ENCODE data around the gene ANKRD23.

ANKRD23 gene

GRCh38 chr2:96861074-96861473 lies 17.3 kb upstream of the ANKRD23 start:
- Mint-ChIP-seq H3K36me3 (ENCODE audit: low read depth) (peaks cover 6% of the 10 kb centered on the region), H3K4me3 (no peak overlapping the region), H3K27me3 (peaks cover 73% of the 10 kb centered on the region), H3K9me3 (no peaks in the 10 kb centered on the region), H3K27ac (no peak overlapping the region), H3K4me1 (ENCODE audit: low read depth) (peaks cover 58% of the 10 kb centered on the region)
- intact Hi-C loops (cut with micrococcal nuclease), result no loop called here

GRCh38 chr2:96860065-96861029 lies 16.5 kb upstream of the ANKRD23 start:
- peaks cover 65% of the 10 kb centered on the region for H3K27me3 Mint-ChIP-seq
- intact Hi-C loops (cut with micrococcal nuclease), result no loop called here
- no peaks in the 10 kb centered on the region for H3K9me3 Mint-ChIP-seq
- H3K36me3 Mint-ChIP-seq (ENCODE audit: low read depth), result peaks cover 6% of the 10 kb centered on the region
- peaks cover 54% of the 10 kb centered on the region for H3K4me1 Mint-ChIP-seq (ENCODE audit: low read depth)
- H3K4me3 Mint-ChIP-seq, result no peak overlapping the region
- H3K27ac Mint-ChIP-seq, result no peak overlapping the region

GRCh38 chr2:96859681-96860064 lies 15.9 kb upstream of the ANKRD23 start:
- Mint-ChIP-seq H3K9me3 (no peaks in the 10 kb centered on the region), H3K27me3 (peaks cover 59% of the 10 kb centered on the region), H3K27ac (peak overlapping the region; percentile 85), H3K36me3 (ENCODE audit: low read depth) (peaks cover 6% of the 10 kb centered on the region), H3K4me3 (no peak overlapping the region), H3K4me1 (ENCODE audit: low read depth) (peaks cover 59% of the 10 kb centered on the region)
- intact Hi-C loops (cut with micrococcal nuclease), result loop anchor here (5.0 kb wide), 1 partner anchor 253 kb away; the partner anchor contains the start of gene ANKRD36

GRCh38 chr2:96859099-96859649 lies 15.4 kb upstream of the ANKRD23 start:
- peak overlapping the region; percentile 85 for H3K27ac Mint-ChIP-seq
- intact Hi-C loops (cut with micrococcal nuclease), result loop anchor here (5.0 kb wide), 1 partner anchor 253 kb away; the partner anchor contains the start of gene ANKRD36
- H3K27me3 Mint-ChIP-seq, result peaks cover 54% of the 10 kb centered on the region
- H3K36me3 Mint-ChIP-seq (ENCODE audit: low read depth), result peaks cover 9% of the 10 kb centered on the region
- H3K9me3 Mint-ChIP-seq, result no peaks in the 10 kb centered on the region
- peaks cover 59% of the 10 kb centered on the region for H3K4me1 Mint-ChIP-seq (ENCODE audit: low read depth)
- peak overlapping the region; percentile 97 for H3K4me3 Mint-ChIP-seq

GRCh38 chr2:96857667-96858372 lies 14.0 kb upstream of the ANKRD23 start, which contains the start of gene ANKRD39:
Gene ANKRD39, minus strand, starts transcription at chr2:96858016. Its CDS starts 29 bp downstream, at chr2:96857987.
- H3K4me1 Mint-ChIP-seq (ENCODE audit: low read depth), result peaks cover 49% of the 10 kb centered on the region
- H3K36me3 Mint-ChIP-seq (ENCODE audit: low read depth), result peaks cover 23% of the 10 kb centered on the region
- peaks cover 42% of the 10 kb centered on the region for H3K27me3 Mint-ChIP-seq
- peak within 1 kb of the TSS; percentile 85 for H3K27ac Mint-ChIP-seq
- no peaks in the 10 kb centered on the region for H3K9me3 Mint-ChIP-seq
- intact Hi-C loops (cut with micrococcal nuclease), result loop anchor here (1.0 to 5.0 kb wide), 2 partner anchors 93 to 254 kb away; partner anchors contain the start of gene ANKRD36
- peak within 1 kb of the TSS; percentile 97 for H3K4me3 Mint-ChIP-seq

GRCh38 chr2:96856776-96857666 lies 13.2 kb upstream of the ANKRD23 start:
- H3K4me1 Mint-ChIP-seq (ENCODE audit: low read depth), result peaks cover 43% of the 10 kb centered on the region
- peak overlapping the region; percentile 97 for H3K4me3 Mint-ChIP-seq
- H3K27me3 Mint-ChIP-seq, result peaks cover 34% of the 10 kb centered on the region
- H3K27ac Mint-ChIP-seq, result peak overlapping the region; percentile 85
- no peaks in the 10 kb centered on the region for H3K9me3 Mint-ChIP-seq
- H3K36me3 Mint-ChIP-seq (ENCODE audit: low read depth), result peaks cover 31% of the 10 kb centered on the region
- intact Hi-C loops (cut with micrococcal nuclease), result loop anchor here (5.0 kb wide), 1 partner anchor 255 kb away; the partner anchor contains the start of gene ANKRD36

GRCh38 chr2:96853321-96853720 lies 9.5 kb upstream of the ANKRD23 start:
- Mint-ChIP-seq H3K4me1 (ENCODE audit: low read depth) (peaks cover 23% of the 10 kb centered on the region), H3K9me3 (no peaks in the 10 kb centered on the region), H3K4me3 (no peak overlapping the region), H3K36me3 (ENCODE audit: low read depth) (peaks cover 56% of the 10 kb centered on the region), H3K27me3 (peaks cover under 1% of the 10 kb centered on the region), H3K27ac (no peak overlapping the region)
- intact Hi-C loops (cut with micrococcal nuclease), result no loop called here

- intact Hi-C loops (cut with micrococcal nuclease), result no loop called here
These were observed 8.8 kb upstream of the ANKRD23 start for GRCh38 chr2:96852667-96853066.

GRCh38 chr2:96848264-96848663 lies 4.4 kb upstream of the ANKRD23 start:
- Mint-ChIP-seq H3K9me3 (no peaks in the 10 kb centered on the region), H3K4me1 (ENCODE audit: low read depth) (peaks cover 2% of the 10 kb centered on the region)

More at GRCh38 chr2:96852667-96853066, 8.8 kb upstream of the ANKRD23 start:
- H3K27me3 Mint-ChIP-seq, result no peaks in the 10 kb centered on the region
- peaks cover 58% of the 10 kb centered on the region for H3K36me3 Mint-ChIP-seq (ENCODE audit: low read depth)
- no peaks in the 10 kb centered on the region for H3K9me3 Mint-ChIP-seq
- no peak overlapping the region for H3K27ac Mint-ChIP-seq
- H3K4me3 Mint-ChIP-seq, result no peak overlapping the region
- peaks cover 19% of the 10 kb centered on the region for H3K4me1 Mint-ChIP-seq (ENCODE audit: low read depth)

GRCh38 chr2:96847586-96847985 lies 3.8 kb upstream of the ANKRD23 start:
- H3K36me3 Mint-ChIP-seq (ENCODE audit: low read depth), result peaks cover 48% of the 10 kb centered on the region
- no peaks in the 10 kb centered on the region for H3K9me3 Mint-ChIP-seq
- no peaks in the 10 kb centered on the region for H3K27me3 Mint-ChIP-seq
- intact Hi-C loops (cut with micrococcal nuclease), result no loop called here
- no peak overlapping the region for H3K4me3 Mint-ChIP-seq
- peaks cover 6% of the 10 kb centered on the region for H3K4me1 Mint-ChIP-seq (ENCODE audit: low read depth)
- no peak overlapping the region for H3K27ac Mint-ChIP-seq

More at GRCh38 chr2:96848264-96848663, 4.4 kb upstream of the ANKRD23 start:
- Mint-ChIP-seq H3K4me3 (no peak overlapping the region), H3K27ac (no peak overlapping the region), H3K27me3 (no peaks in the 10 kb centered on the region), H3K36me3 (ENCODE audit: low read depth) (peaks cover 54% of the 10 kb centered on the region)
- intact Hi-C loops (cut with micrococcal nuclease), result no loop called here

GRCh38 chr2:96846825-96847224 lies 3.0 kb upstream of the ANKRD23 start:
- H3K4me1 Mint-ChIP-seq (ENCODE audit: low read depth), result peaks cover 6% of the 10 kb centered on the region
- intact Hi-C loops (cut with micrococcal nuclease), result no loop called here
- no peak overlapping the region for H3K4me3 Mint-ChIP-seq
- no peaks in the 10 kb centered on the region for H3K9me3 Mint-ChIP-seq
- H3K36me3 Mint-ChIP-seq (ENCODE audit: low read depth), result peaks cover 40% of the 10 kb centered on the region
- H3K27me3 Mint-ChIP-seq, result no peaks in the 10 kb centered on the region
- H3K27ac Mint-ChIP-seq, result no peak overlapping the region

GRCh38 chr2:96844405-96844808 lies 586 bp upstream of the ANKRD23 start:
- intact Hi-C loops (cut with micrococcal nuclease), result no loop called here
- Mint-ChIP-seq H3K4me1 (ENCODE audit: low read depth) (peaks cover 13% of the 10 kb centered on the region), H3K27me3 (peaks cover 4% of the 10 kb centered on the region), H3K4me3 (no peak overlapping the region), H3K36me3 (ENCODE audit: low read depth) (peaks cover 27% of the 10 kb centered on the region), H3K9me3 (no peaks in the 10 kb centered on the region), H3K27ac (no peak overlapping the region)

GRCh38 chr2:96842600-96842999 lies 1.2 kb downstream of the ANKRD23 start:
- H3K27me3 Mint-ChIP-seq, result peaks cover 4% of the 10 kb centered on the region
- intact Hi-C loops (cut with micrococcal nuclease), result no loop called here
- peaks cover 19% of the 10 kb centered on the region for H3K4me1 Mint-ChIP-seq (ENCODE audit: low read depth)
- H3K36me3 Mint-ChIP-seq (ENCODE audit: low read depth), result peaks cover 16% of the 10 kb centered on the region
- no peaks in the 10 kb centered on the region for H3K9me3 Mint-ChIP-seq
- no peak overlapping the region for H3K27ac Mint-ChIP-seq
- H3K4me3 Mint-ChIP-seq, result no peak overlapping the region
